ENCODE data around the gene SLC26A11. TPM values are rescaled to one million over a fixed set of nuclear protein-coding genes. Genes with fewer than 3 reads are reported as not detected.

Gene SLC26A11
- total and polyA plus RNA-seq, 7 donors = 2.3 to 14.5 (median 9.3) TPM

- peak; percentile 83 for DNase-seq
- intact Hi-C loops (cut with DNase I) = no loop called here
- Histone ChIP-seq H3K36me3 (no peaks in the 10 kb centered on the region), H3K27me3 (peaks cover 0 to 5% (median 0%) of the 10 kb centered on the region in 3 donors), H3K4me3 (no peak overlapping the region), H3K4me1 (no peaks in the 10 kb centered on the region), H3K9me3 (no peaks in the 10 kb centered on the region), H3K27ac (no peak overlapping the region)
- 13 to 61% methylated on average over 18 of the region's 18 CpGs for WGBS, 2 donors
- no peak for TF ChIP-seq POLR2A (IDR thresholded peaks at IDR 0.05)
- TF ChIP-seq EP300 (IDR thresholded peaks at IDR 0.05) = no peak
- no peak for TF ChIP-seq POLR2AphosphoS5 (IDR thresholded peaks at IDR 0.05)
- TF ChIP-seq CTCF (IDR thresholded peaks at IDR 0.05) = no peak
Measured at GRCh38 chr17:80187515-80187941, 32.7 kb upstream of the SLC26A11 start.

DNA sequence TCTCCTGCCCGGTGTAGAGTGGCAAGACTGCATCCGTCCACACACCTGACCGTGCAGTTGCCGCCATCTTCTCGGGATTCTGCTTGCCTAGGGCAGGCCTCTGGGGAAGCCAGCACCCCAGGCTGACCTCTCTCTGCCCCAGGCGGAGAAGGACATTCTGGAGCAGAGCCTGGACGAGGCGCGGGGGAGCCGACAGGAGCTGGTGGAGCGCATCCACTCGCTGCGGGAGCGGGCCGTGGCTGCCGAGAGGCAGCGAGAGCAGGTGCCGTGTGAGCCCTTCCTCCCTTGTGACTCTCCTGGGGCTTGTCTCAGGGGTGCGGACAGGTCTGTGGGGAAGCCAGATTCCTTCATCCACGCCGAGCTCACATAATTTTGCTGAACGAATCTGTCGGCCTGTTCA is 30.6 kb upstream of the SLC26A11 start:
- Histone ChIP-seq H3K9me3 (no peaks in the 10 kb centered on the region), H3K27ac (no peak overlapping the region), H3K4me3 (no peak overlapping the region), H3K4me1 (no peaks in the 10 kb centered on the region), H3K27me3 (peaks cover 0 to 15% (median 0%) of the 10 kb centered on the region in 3 donors), H3K36me3 (no peaks in the 10 kb centered on the region)
- intact Hi-C loops (cut with DNase I) = loop anchor here (10.0 kb wide), 1 partner anchor 175 kb away; no protein-coding TSS in a partner anchor
- WGBS, 2 donors = 94 to 95% methylated on average over 23 of the region's 23 CpGs
- no peak for DNase-seq
- no peak for TF ChIP-seq POLR2A (IDR thresholded peaks at IDR 0.05)
- TF ChIP-seq POLR2AphosphoS5 (IDR thresholded peaks at IDR 0.05) = no peak
- no peak for TF ChIP-seq EP300 (IDR thresholded peaks at IDR 0.05)
- TF ChIP-seq CTCF (IDR thresholded peaks at IDR 0.05) = no peak

DNA sequence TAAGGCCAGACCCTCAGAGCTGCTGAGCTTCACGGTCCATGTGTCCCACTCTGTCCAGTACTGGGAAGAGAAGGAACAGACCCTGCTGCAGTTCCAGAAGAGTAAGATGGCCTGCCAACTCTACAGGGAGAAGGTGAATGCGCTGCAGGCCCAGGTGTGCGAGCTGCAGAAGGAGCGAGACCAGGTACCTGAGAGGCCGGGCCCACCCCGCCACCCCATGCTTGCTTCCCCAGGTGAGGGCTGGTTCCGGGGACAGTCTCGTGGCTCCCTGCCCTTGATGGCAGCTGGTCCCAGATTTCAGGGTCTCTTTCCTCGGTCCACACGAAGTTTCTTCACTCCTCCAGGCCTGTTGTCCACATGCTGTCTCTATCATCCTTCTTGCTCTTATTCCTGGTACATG is 29.5 kb upstream of the SLC26A11 start:
- H3K36me3 ChIP-seq = no peaks in the 10 kb centered on the region
- 93 to 94% methylated on average over 10 of the region's 10 CpGs for WGBS, 2 donors
- no peak overlapping the region for H3K4me3 ChIP-seq
- H3K4me1 ChIP-seq = no peaks in the 10 kb centered on the region
- H3K27me3 ChIP-seq = peaks cover 0 to 23% (median 9%) of the 10 kb centered on the region in 3 donors
- no peak overlapping the region for H3K27ac ChIP-seq
- no peaks in the 10 kb centered on the region for H3K9me3 ChIP-seq
- no peak for TF ChIP-seq CTCF (IDR thresholded peaks at IDR 0.05)
- TF ChIP-seq POLR2AphosphoS5 (IDR thresholded peaks at IDR 0.05) = no peak
- no peak for DNase-seq
- intact Hi-C loops (cut with DNase I) = loop anchor here (10.0 kb wide), 1 partner anchor 174 kb away; no protein-coding TSS in a partner anchor

GRCh38 chr17:80191192-80191591 is 29.0 kb upstream of the SLC26A11 start:
- 86 to 87% methylated on average over 20 of the region's 20 CpGs for WGBS, 2 donors
- intact Hi-C loops (cut with DNase I) = loop anchor here (10.0 kb wide), 1 partner anchor 174 kb away; no protein-coding TSS in a partner anchor
- TF ChIP-seq POLR2A (IDR thresholded peaks at IDR 0.05) (no peak), CTCF (IDR thresholded peaks at IDR 0.05) (no peak), EP300 (IDR thresholded peaks at IDR 0.05) (no peak), POLR2AphosphoS5 (IDR thresholded peaks at IDR 0.05) (no peak)
- H3K4me1 ChIP-seq = no peaks in the 10 kb centered on the region
- no peak overlapping the region for H3K4me3 ChIP-seq
- no peak overlapping the region for H3K27ac ChIP-seq
- no peaks in the 10 kb centered on the region for H3K9me3 ChIP-seq
- peaks cover 0 to 23% (median 12%) of the 10 kb centered on the region in 3 donors for H3K27me3 ChIP-seq
- H3K36me3 ChIP-seq = no peaks in the 10 kb centered on the region
- no peak for DNase-seq
